K562 (cell line): Measurements from ENCODE around the gene HPDL. TPM values are rescaled to one million over a fixed set of nuclear protein-coding genes. Genes with fewer than 3 reads are reported as not detected.
A peak's percentile ranks its signal among the peaks of the same experiment; 100 is the strongest.

Experiments
- ADNP ChIP-seq: fragments of 200-800 bp; sonication (Bioruptor generic); IDR thresholded peaks from 2 replicates; pipeline ENCODE4 v1.6.1; 2016; ENCODE audit warnings: missing genetic modification characterization, missing compliant biosample characterization
- ERF ChIP-seq: fragments of 450-650 bp; formaldehyde crosslinking; IDR thresholded peaks from 2 replicates; pipeline ENCODE4 v1.4.0; 2020; ENCODE audit warnings: mild to moderate bottlenecking, mixed read lengths
- GATA2 ChIP-seq: sonication (generic); formaldehyde crosslinking; IDR thresholded peaks from 2 replicates; pipeline ENCODE4 v1.4.0; 2020; ENCODE audit warnings: mild to moderate bottlenecking, missing genetic modification reagents
- HOXB6 ChIP-seq: fragments of 250-450 bp; sonication (Bioruptor Pico); IDR thresholded peaks from 2 replicates; pipeline ENCODE4 v1.5.1; 2022; ENCODE audit warnings: mild to moderate bottlenecking, borderline replicate concordance
- NFE2 ChIP-seq: IDR thresholded peaks from 2 replicates; pipeline ENCODE4 v1.6.1; 2014; ENCODE audit warnings: antibody characterized with exemption, low read depth
- SREBF2 ChIP-seq: sonication (generic); formaldehyde crosslinking; IDR thresholded peaks from 2 replicates; pipeline ENCODE4 v1.4.0; 2020; ENCODE audit warnings: mild to moderate bottlenecking, missing genetic modification reagents
- TARDBP ChIP-seq: fragments of 450-650 bp; IDR thresholded peaks from 2 replicates; pipeline ENCODE4 v1.6.1; 2016
- TEAD2 ChIP-seq: fragments of 450-650 bp; IDR thresholded peaks from 2 replicates; pipeline ENCODE4 v1.6.1; 2016; ENCODE audit warnings: missing genetic modification characterization, control low read depth, missing compliant biosample characterization
- ZC3H8 ChIP-seq: fragments of 450-650 bp; IDR thresholded peaks from 2 replicates; pipeline ENCODE4 v1.6.1; 2017
- polyA plus RNA-seq, 8 experiments: library from polyadenylated mRNA; depleted of rRNA in 4 of 8; stranded (reverse) in 5 of 8; unstranded in 3 of 8; fragments of >200 nt; fragmentation: Nextera tagmentation in 2 of 8; fragmentation: Illumina TruSeq in 1 of 8; extraction: Ambion mirVana in 2 of 8; extraction: Trizol in 1 of 8; gene quantifications; 2 replicates each; pipeline versions ENCODE4 v1.2.1 to v1.2.3, GENCODE V29; 2011 to 2014; ENCODE audit warnings: inconsistent platforms in 1 of 8, missing spikeins in 1 of 8
- total RNA-seq, 7 experiments: library from RNA; depleted of rRNA in 6 of 7; stranded (reverse); fragments of >200 nt in 6 of 7; fragmentation: Illumina TruSeq in 2 of 7; extraction: Trizol in 2 of 7; gene quantifications; 2 replicates each; pipeline versions ENCODE4 v1.2.1 to v1.2.3, GENCODE V29; 2011 to 2021; ENCODE audit warnings: low replicate concordance in 1 of 7
- TF ChIP-seq, protein P1 (sequence below), 2 experiments: fragments of 450-650 bp in 1 of 2; IDR thresholded peaks; 2 replicates each; pipeline ENCODE4 v1.6.1; 2011 to 2017; ENCODE audit warnings: low read depth in 2 of 2, antibody characterized with exemption in 1 of 2, borderline replicate concordance in 1 of 2, low read length in 1 of 2, mild to moderate bottlenecking in 1 of 2, mixed read lengths in 1 of 2; ENCODE audit not compliant: control insufficient read depth in 1 of 2
- TF ChIP-seq, protein P2 (sequence below): fragments of 450-650 bp; formaldehyde crosslinking; IDR thresholded peaks from 2 replicates; pipeline ENCODE4 v1.4.0; 2020; ENCODE audit warnings: mild to moderate bottlenecking, moderate library complexity
- TF ChIP-seq, protein P3 (sequence below): IDR thresholded peaks from 2 replicates; pipeline ENCODE4 v1.6.1; 2016; ENCODE audit warnings: missing genetic modification characterization, missing compliant biosample characterization
- TF ChIP-seq, protein P4 (sequence below): sonication (generic); formaldehyde crosslinking; IDR thresholded peaks from 2 replicates; pipeline ENCODE4 v1.8.0; 2023; ENCODE audit warnings: missing genetic modification reagents, mild to moderate bottlenecking, borderline replicate concordance
- TF ChIP-seq, protein P5 (sequence below): fragments of 250-450 bp; sonication (Bioruptor Pico); IDR thresholded peaks from 2 replicates; pipeline ENCODE4 v1.9.0; 2021; ENCODE audit warnings: mild to moderate bottlenecking

HPDL gene
- total and polyA plus RNA-seq, 9 of the 15 experiments (the other 6 are each of a cell fraction or from before 2014, with no cell fraction given) = not detected

DNA sequence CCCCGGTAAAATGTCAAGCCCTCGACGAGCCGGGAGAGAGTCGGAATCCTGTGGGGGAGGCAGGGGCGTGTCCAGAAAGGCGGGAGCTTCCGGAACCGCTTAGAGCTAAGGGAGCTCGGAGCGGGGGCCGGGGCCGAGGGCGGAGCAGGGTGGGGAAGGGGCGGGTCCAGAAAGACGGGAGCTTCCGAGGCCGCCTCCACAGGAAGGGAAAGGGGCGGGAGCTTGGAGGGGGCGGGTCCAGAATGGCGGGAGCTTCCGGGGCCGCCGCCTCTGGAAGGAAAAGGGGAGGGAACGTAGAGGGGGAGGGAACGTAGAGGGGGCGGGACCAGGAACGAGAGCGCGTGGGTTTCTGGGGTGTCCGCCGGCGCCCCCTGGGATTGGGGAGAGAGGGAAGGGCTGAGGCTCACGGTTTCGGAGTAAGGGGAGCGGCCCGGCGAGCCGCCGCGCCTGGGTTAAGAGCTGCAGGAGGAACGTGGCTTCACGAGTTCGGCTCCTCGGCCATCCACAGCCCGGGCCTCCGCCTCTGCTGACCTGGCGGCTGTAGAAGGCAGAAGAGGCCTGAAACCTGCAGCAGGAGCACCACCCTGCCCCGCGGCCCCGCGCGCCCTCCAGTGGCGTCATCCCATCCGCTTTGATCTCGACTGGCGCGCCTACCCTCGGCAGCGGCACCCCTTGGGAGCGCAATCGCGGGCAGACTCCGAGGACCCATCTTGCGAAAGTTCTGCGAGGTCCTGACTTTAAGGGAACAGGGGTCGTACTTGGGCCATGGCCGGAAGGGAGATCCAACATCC lies 23.0 kb upstream of the HPDL start (continued):
- TF ChIP-seq NFE2 (no peak), ZC3H8 (no peak), TEAD2 (no peak), TARDBP (0 out of 2 replicates have a peak, but pooled peaks have one; percentile 54), SREBF2 (CRISPR knock-in tag) (no peak), HOXB6 (no peak), ADNP (tag) (no peak), ERF (CRISPR knock-in tag) (peak; percentile 81), GATA2 (CRISPR knock-in tag) (no peak)
- TF ChIP-seq, protein P1, sequence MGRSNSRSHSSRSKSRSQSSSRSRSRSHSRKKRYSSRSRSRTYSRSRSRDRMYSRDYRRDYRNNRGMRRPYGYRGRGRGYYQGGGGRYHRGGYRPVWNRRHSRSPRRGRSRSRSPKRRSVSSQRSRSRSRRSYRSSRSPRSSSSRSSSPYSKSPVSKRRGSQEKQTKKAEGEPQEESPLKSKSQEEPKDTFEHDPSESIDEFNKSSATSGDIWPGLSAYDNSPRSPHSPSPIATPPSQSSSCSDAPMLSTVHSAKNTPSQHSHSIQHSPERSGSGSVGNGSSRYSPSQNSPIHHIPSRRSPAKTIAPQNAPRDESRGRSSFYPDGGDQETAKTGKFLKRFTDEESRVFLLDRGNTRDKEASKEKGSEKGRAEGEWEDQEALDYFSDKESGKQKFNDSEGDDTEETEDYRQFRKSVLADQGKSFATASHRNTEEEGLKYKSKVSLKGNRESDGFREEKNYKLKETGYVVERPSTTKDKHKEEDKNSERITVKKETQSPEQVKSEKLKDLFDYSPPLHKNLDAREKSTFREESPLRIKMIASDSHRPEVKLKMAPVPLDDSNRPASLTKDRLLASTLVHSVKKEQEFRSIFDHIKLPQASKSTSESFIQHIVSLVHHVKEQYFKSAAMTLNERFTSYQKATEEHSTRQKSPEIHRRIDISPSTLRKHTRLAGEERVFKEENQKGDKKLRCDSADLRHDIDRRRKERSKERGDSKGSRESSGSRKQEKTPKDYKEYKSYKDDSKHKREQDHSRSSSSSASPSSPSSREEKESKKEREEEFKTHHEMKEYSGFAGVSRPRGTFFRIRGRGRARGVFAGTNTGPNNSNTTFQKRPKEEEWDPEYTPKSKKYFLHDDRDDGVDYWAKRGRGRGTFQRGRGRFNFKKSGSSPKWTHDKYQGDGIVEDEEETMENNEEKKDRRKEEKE (IDR thresholded peaks at IDR 0.05; ENCODE audit: borderline replicate concordance in 1 of 2, control insufficient read depth in 1 of 2, low read depth in 2 of 2, low read length in 1 of 2) = no peak
- TF ChIP-seq, protein P2, sequence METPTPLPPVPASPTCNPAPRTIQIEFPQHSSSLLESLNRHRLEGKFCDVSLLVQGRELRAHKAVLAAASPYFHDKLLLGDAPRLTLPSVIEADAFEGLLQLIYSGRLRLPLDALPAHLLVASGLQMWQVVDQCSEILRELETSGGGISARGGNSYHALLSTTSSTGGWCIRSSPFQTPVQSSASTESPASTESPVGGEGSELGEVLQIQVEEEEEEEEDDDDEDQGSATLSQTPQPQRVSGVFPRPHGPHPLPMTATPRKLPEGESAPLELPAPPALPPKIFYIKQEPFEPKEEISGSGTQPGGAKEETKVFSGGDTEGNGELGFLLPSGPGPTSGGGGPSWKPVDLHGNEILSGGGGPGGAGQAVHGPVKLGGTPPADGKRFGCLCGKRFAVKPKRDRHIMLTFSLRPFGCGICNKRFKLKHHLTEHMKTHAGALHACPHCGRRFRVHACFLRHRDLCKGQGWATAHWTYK (CRISPR knock-in tag) = peak; percentile 85; the same call in 1 of the 2 replicates
- TF ChIP-seq, protein P3, sequence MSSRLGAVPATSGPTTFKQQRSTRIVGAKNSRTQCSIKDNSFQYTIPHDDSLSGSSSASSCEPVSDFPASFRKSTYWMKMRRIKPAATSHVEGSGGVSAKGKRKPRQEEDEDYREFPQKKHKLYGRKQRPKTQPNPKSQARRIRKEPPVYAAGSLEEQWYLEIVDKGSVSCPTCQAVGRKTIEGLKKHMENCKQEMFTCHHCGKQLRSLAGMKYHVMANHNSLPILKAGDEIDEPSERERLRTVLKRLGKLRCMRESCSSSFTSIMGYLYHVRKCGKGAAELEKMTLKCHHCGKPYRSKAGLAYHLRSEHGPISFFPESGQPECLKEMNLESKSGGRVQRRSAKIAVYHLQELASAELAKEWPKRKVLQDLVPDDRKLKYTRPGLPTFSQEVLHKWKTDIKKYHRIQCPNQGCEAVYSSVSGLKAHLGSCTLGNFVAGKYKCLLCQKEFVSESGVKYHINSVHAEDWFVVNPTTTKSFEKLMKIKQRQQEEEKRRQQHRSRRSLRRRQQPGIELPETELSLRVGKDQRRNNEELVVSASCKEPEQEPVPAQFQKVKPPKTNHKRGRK = no peak
- TF ChIP-seq, protein P4, sequence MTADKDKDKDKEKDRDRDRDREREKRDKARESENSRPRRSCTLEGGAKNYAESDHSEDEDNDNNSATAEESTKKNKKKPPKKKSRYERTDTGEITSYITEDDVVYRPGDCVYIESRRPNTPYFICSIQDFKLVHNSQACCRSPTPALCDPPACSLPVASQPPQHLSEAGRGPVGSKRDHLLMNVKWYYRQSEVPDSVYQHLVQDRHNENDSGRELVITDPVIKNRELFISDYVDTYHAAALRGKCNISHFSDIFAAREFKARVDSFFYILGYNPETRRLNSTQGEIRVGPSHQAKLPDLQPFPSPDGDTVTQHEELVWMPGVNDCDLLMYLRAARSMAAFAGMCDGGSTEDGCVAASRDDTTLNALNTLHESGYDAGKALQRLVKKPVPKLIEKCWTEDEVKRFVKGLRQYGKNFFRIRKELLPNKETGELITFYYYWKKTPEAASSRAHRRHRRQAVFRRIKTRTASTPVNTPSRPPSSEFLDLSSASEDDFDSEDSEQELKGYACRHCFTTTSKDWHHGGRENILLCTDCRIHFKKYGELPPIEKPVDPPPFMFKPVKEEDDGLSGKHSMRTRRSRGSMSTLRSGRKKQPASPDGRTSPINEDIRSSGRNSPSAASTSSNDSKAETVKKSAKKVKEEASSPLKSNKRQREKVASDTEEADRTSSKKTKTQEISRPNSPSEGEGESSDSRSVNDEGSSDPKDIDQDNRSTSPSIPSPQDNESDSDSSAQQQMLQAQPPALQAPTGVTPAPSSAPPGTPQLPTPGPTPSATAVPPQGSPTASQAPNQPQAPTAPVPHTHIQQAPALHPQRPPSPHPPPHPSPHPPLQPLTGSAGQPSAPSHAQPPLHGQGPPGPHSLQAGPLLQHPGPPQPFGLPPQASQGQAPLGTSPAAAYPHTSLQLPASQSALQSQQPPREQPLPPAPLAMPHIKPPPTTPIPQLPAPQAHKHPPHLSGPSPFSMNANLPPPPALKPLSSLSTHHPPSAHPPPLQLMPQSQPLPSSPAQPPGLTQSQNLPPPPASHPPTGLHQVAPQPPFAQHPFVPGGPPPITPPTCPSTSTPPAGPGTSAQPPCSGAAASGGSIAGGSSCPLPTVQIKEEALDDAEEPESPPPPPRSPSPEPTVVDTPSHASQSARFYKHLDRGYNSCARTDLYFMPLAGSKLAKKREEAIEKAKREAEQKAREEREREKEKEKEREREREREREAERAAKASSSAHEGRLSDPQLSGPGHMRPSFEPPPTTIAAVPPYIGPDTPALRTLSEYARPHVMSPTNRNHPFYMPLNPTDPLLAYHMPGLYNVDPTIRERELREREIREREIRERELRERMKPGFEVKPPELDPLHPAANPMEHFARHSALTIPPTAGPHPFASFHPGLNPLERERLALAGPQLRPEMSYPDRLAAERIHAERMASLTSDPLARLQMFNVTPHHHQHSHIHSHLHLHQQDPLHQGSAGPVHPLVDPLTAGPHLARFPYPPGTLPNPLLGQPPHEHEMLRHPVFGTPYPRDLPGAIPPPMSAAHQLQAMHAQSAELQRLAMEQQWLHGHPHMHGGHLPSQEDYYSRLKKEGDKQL (CRISPR knock-in tag) = no peak
- TF ChIP-seq, protein P5, sequence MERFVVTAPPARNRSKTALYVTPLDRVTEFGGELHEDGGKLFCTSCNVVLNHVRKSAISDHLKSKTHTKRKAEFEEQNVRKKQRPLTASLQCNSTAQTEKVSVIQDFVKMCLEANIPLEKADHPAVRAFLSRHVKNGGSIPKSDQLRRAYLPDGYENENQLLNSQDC (CRISPR knock-in tag) = no peak
